AG04449 (cell line): Measurements from ENCODE around the gene BRPF3.

ENCODE experiments used
- CTCF ChIA-PET: fragments of 350-600 bp; formaldehyde crosslinking; extraction: SDS; loops from one replicate; lab custom pipeline; 2021; ENCODE audit warnings: antibody characterized with exemption; lab: Yijun Ruan, JAX
- POLR2A ChIA-PET: fragments of 400-600, 350-600 bp; formaldehyde crosslinking; extraction: SDS; loops from one replicate; lab custom pipeline; 2020; ENCODE audit warnings: antibody characterized with exemption, inconsistent platforms; lab: Yijun Ruan, JAX
- DNase-seq: peaks from one replicate; pipeline ENCODE4 v3.0.0-alpha.2; 2010; ENCODE audit warnings: low read depth, low spot score
- H3K4me3 ChIP-seq: 2 replicates; pipeline ENCODE4 v1.5.1; 2011; ENCODE audit warnings: low read depth, mild to moderate bottlenecking, control low read depth, low read length
- CTCF ChIP-seq: IDR thresholded peaks from one replicate; pipeline ENCODE4 v1.5.1; 2011; ENCODE audit warnings: mild to moderate bottlenecking, moderate library complexity, low read length, control low read depth, inconsistent platforms; ENCODE audit not compliant: insufficient read depth; ENCODE audit errors: missing control alignments

The BRPF3 gene

DNA sequence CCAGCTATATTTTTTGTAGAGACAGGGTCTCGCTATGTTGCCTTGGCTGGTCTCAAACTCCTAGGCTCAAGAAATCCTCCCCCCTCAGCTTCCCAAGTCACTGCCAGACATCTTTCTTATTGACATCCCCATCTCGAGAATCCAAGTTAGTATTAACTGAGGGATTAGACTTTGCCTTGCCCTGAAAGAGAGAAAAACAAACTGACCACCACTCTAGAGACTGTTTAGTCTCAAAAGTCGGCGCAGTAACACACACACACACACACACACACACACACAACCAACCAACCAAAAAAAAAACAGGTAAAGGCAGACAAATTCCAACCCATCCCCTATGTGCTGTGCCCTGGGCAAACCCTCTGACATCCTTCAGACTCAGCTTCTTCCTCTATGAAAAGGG lies 46.1 kb downstream of the BRPF3 start:
- ChIA-PET POLR2A (no interaction called here), CTCF (interaction anchor here (1.1 kb wide), 1 partner anchor 59 kb away, joined by 3 read pairs; no protein-coding TSS in a partner anchor)
- no peak for TF ChIP-seq CTCF
- no peak overlapping the region for H3K4me3 ChIP-seq
- no peak for DNase-seq

- no peak for DNase-seq
- TF ChIP-seq CTCF, result no peak
- ChIA-PET POLR2A (no interaction called here), CTCF (interaction anchor here (1.0 to 1.1 kb wide), 2 partner anchors 58 to 117 kb away, joined by 3 read pairs; no protein-coding TSS in a partner anchor)
- H3K4me3 ChIP-seq, result no peak overlapping the region
Measured at GRCh38 chr6:36243562-36244212, 47.1 kb downstream of the BRPF3 start.

GRCh38 chr6:36244641-36245280 lies 48.2 kb downstream of the BRPF3 start:
- CTCF ChIA-PET, result interaction anchor here (1.0 to 1.2 kb wide), 2 partner anchors 59 to 116 kb away, joined by 3 to 4 read pairs; no protein-coding TSS in a partner anchor
- no peak for TF ChIP-seq CTCF
- DNase-seq, result no peak
- POLR2A ChIA-PET, result no interaction called here
- no peak overlapping the region for H3K4me3 ChIP-seq

DNA sequence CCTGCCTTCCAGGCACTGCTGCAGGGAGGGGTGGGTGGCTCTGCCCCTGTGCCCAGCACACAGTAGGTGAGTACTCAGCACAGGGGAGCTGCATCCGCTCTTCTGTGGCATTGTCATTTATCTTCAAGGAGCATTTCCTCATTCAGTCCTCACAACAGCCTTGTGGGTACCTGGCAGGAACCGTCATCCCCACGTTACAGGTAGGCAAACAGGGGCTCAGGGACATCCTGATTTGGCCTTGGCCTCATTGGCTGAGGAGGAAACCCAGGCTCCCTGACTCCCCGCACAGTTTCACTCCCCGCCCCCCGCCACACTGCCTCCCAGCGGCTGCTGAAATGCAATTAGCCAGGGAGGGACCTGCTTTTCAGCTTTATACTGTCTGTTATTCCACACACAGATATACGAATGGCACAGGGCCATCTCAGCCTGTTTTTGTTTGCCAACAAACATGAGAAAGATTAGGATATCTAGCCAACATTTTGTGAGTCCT lies 49.1 kb downstream of the BRPF3 start:
- no peak for DNase-seq
- POLR2A ChIA-PET, result no interaction called here
- CTCF ChIA-PET, result interaction anchor here (1.2 kb wide), 1 partner anchor 58 kb away, joined by 4 read pairs; no protein-coding TSS in a partner anchor
- H3K4me3 ChIP-seq, result no peak overlapping the region
- no peak for TF ChIP-seq CTCF

- POLR2A ChIA-PET, result no interaction called here
- CTCF ChIA-PET, result interaction anchor here (1.3 kb wide), 1 partner anchor 48 kb away, joined by 3 read pairs; no protein-coding TSS in a partner anchor
- TF ChIP-seq CTCF, result no peak
- H3K4me3 ChIP-seq, result no peak overlapping the region
- DNase-seq, result no peak
Measured at GRCh38 chr6:36246506-36247268, 50.1 kb downstream of the BRPF3 start.
